Peyer's patch (tissue), 4 donors: ENCODE results near the gene ENPP3.

ENCODE experiments used
- CTCF ChIP-seq, 6 experiments: fragments of 450-650 bp in 4 of 6; fragments of 200-600 bp in 2 of 6; sonication (generic) in 1 of 6; IDR thresholded peaks; one replicate each; pipeline ENCODE4 v1.5.1; 2017 to 2019; ENCODE audit warnings: antibody characterized with exemption in 6 of 6, mild to moderate bottlenecking in 3 of 6, moderate library complexity in 1 of 6
- POLR2A ChIP-seq, 2 donors: fragments of 450-650 bp; IDR thresholded peaks; one replicate each; pipeline ENCODE4 v1.5.1; 2017; ENCODE audit warnings: antibody characterized with exemption in 2 of 2, mild to moderate bottlenecking in 2 of 2, moderate library complexity in 2 of 2

GRCh38 chr6:131758920-131759319, 121.8 kb downstream of the ENPP3 start:
- TF ChIP-seq POLR2A (IDR thresholded peaks at IDR 0.05) (no peak), CTCF (IDR thresholded peaks at IDR 0.05) (no peak)
